Esophagus squamous epithelium (tissue), 5 donors: ENCODE measurements around the gene CD47. TPM values are rescaled to one million over a fixed set of nuclear protein-coding genes. Genes with fewer than 3 reads are reported as not detected.

Source experiments
- DNase-seq: peaks from one replicate; lab custom pipeline; 2025; lab: John Stamatoyannopoulos, UW
- H3K27ac ChIP-seq, 4 donors: fragments of 200-600 bp; sonication (generic); one replicate each; pipeline ENCODE4 v1.5.1; 2016 to 2019; ENCODE audit warnings: mild to moderate bottlenecking in 1 of 4
- H3K27me3 ChIP-seq, 4 donors: fragments of 200-600 bp; sonication (generic); 1 replicate in 3 of 4; 2 replicates in 1 of 4; pipeline versions ENCODE4 v1.5.1 to v1.6.0; 2017 to 2021; ENCODE audit warnings: antibody characterized with exemption in 1 of 4
- H3K36me3 ChIP-seq, 3 donors: fragments of 200-600 bp; sonication (generic); one replicate each; pipeline ENCODE4 v1.5.1; 2016 to 2019
- H3K4me1 ChIP-seq, 3 donors: fragments of 200-600 bp; sonication (generic); one replicate each; pipeline ENCODE4 v1.5.1; 2017 to 2019
- H3K4me3 ChIP-seq, 4 donors: fragments of 200-600 bp; sonication (generic); 1 replicate in 3 of 4; 2 replicates in 1 of 4; pipeline ENCODE4 v1.5.1; 2016 to 2019; ENCODE audit warnings: mild to moderate bottlenecking in 2 of 4, moderate library complexity in 1 of 4
- H3K9me3 ChIP-seq, 3 donors: fragments of 200-600 bp; sonication (generic); one replicate each; pipeline ENCODE4 v1.5.1; 2016 to 2019
- POLR2A ChIP-seq, 4 donors: fragments of 450-650 bp; IDR thresholded peaks; one replicate each; pipeline ENCODE4 v1.6.1; 2017; ENCODE audit warnings: antibody characterized with exemption in 4 of 4, mild to moderate bottlenecking in 4 of 4, moderate library complexity in 3 of 4
- WGBS, 2 donors: methylation state at CpG; one replicate each; pipeline ENCODE4 v1.1.5; 2018; 5-methylcytosine and 5-hydroxymethylcytosine counted together
- intact Hi-C: fragments of 100-400 bp; cut with DNase I; formaldehyde crosslinking; loops from one replicate; pipeline ENCODE4 v1.15.0; 2022
- total RNA-seq, 4 donors: library from RNA; depleted of rRNA; stranded (reverse); fragments of >200 nt; gene quantifications; one replicate each; pipeline ENCODE4 v1.1.0, GENCODE V29; 2016
- TF ChIP-seq, protein P1 (sequence below), 6 experiments: fragments of 450-650 bp in 4 of 6; fragments of 200-600 bp in 2 of 6; sonication (generic) in 2 of 6; IDR thresholded peaks; one replicate each; pipeline ENCODE4 v1.5.1; 2016 to 2019; ENCODE audit warnings: antibody characterized with exemption in 6 of 6, mild to moderate bottlenecking in 4 of 6, moderate library complexity in 4 of 6
- donor health status: DM: yes; HTN: yes; CAD: no.

Gene CD47
- total RNA-seq, result 100 to 1,000 TPM in 2 of 4 donors, 10 to 100 TPM in 2; 79.0 to 177 (median 115) TPM

- H3K9me3 ChIP-seq, result no peaks in the 10 kb centered on the region
- WGBS, 2 donors, result 1 to 2% methylated on average over 12 to 13 of the region's 106 CpGs
- H3K4me3 ChIP-seq, result peak within 1 kb of the TSS; percentile 71 to 95 (median 84)
- H3K27ac ChIP-seq, result peak within 1 kb of the TSS; percentile 90 to 96 (median 92)
- DNase-seq, result peak; percentile 69
- TF ChIP-seq, protein P1, sequence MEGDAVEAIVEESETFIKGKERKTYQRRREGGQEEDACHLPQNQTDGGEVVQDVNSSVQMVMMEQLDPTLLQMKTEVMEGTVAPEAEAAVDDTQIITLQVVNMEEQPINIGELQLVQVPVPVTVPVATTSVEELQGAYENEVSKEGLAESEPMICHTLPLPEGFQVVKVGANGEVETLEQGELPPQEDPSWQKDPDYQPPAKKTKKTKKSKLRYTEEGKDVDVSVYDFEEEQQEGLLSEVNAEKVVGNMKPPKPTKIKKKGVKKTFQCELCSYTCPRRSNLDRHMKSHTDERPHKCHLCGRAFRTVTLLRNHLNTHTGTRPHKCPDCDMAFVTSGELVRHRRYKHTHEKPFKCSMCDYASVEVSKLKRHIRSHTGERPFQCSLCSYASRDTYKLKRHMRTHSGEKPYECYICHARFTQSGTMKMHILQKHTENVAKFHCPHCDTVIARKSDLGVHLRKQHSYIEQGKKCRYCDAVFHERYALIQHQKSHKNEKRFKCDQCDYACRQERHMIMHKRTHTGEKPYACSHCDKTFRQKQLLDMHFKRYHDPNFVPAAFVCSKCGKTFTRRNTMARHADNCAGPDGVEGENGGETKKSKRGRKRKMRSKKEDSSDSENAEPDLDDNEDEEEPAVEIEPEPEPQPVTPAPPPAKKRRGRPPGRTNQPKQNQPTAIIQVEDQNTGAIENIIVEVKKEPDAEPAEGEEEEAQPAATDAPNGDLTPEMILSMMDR (IDR thresholded peaks at IDR 0.05), result peak in 1 of 6 experiments; percentile 16
- peak in 3 of 4 donors; percentile 83 to 98 (median 89) for TF ChIP-seq POLR2A (IDR thresholded peaks at IDR 0.05)
- no peaks in the 10 kb centered on the region for H3K27me3 ChIP-seq
- H3K36me3 ChIP-seq, result no peaks in the 10 kb centered on the region
- H3K4me1 ChIP-seq, result peaks cover 12 to 46% (median 14%) of the 10 kb centered on the region in 3 donors
- intact Hi-C loops, result no loop called here
These were observed at the start of gene CD47 for GRCh38 chr3:108090701-108091497. CD47 (minus strand) TSS chr3:108091031; CDS start chr3:108090908, 123 bp downstream.

DNA sequence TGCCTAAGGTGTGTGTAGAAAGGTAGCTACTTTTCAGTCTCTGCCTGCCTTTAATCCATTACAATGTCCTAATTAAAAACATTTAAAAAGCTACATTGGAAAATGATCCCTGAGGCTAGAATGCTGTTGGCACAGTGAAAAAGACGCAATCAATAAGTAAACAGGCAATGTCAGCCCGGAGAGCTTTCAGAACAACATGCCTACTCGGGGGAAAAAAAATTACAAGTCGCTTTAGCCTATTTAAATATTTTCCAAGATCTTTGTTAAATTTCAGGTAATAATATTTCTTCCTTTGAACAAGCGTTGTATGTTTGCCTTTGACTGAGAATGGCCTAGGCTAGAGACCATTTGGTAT, 46.6 kb upstream of the CD47 start:
- 44 to 67% methylated on average over 5 of the region's 5 CpGs for WGBS, 2 donors
- Histone ChIP-seq H3K4me3 (no peak overlapping the region), H3K9me3 (no peaks in the 10 kb centered on the region), H3K4me1 (peaks cover 0 to 22% (median 5%) of the 10 kb centered on the region in 3 donors), H3K27ac (no peak overlapping the region), H3K27me3 (no peaks in the 10 kb centered on the region), H3K36me3 (no peaks in the 10 kb centered on the region)
- no peak for DNase-seq
- intact Hi-C loops, result no loop called here
- no peak for TF ChIP-seq POLR2A (IDR thresholded peaks at IDR 0.05)
- TF ChIP-seq, protein P1 (IDR thresholded peaks at IDR 0.05), result no peak

- WGBS, 2 donors, result 61 to 71% methylated on average over 11 of the region's 13 CpGs
These were observed 46.0 kb upstream of the CD47 start for GRCh38 chr3:108136561-108137459.

GRCh38 chr3:108134555-108134880, 43.7 kb upstream of the CD47 start:
- Histone ChIP-seq H3K27ac (no peak overlapping the region), H3K9me3 (no peaks in the 10 kb centered on the region), H3K4me3 (no peak overlapping the region), H3K27me3 (no peaks in the 10 kb centered on the region), H3K4me1 (peaks cover 7 to 44% (median 14%) of the 10 kb centered on the region in 3 donors), H3K36me3 (no peaks in the 10 kb centered on the region)
- DNase-seq, result no peak
- WGBS, 2 donors, result 68 to 77% methylated on average over 1 of the region's 1 CpG
- intact Hi-C loops, result no loop called here
- TF ChIP-seq, protein P1 (IDR thresholded peaks at IDR 0.05), result no peak
- no peak for TF ChIP-seq POLR2A (IDR thresholded peaks at IDR 0.05)

More at GRCh38 chr3:108136561-108137459, 46.0 kb upstream of the CD47 start:
- intact Hi-C loops, result no loop called here
- TF ChIP-seq POLR2A (IDR thresholded peaks at IDR 0.05), result no peak
- TF ChIP-seq, protein P1 (IDR thresholded peaks at IDR 0.05), result no peak
- no peaks in the 10 kb centered on the region for H3K36me3 ChIP-seq
- H3K4me3 ChIP-seq, result no peak overlapping the region
- H3K9me3 ChIP-seq, result no peaks in the 10 kb centered on the region
- H3K4me1 ChIP-seq, result peaks cover 1 to 28% (median 5%) of the 10 kb centered on the region in 3 donors
- no peak for DNase-seq
- no peaks in the 10 kb centered on the region for H3K27me3 ChIP-seq
- no peak overlapping the region for H3K27ac ChIP-seq
